H54 (cell line): Measurements from ENCODE around the gene COL9A1.

Experiments
- DNase-seq: peaks from one replicate; pipeline ENCODE4 v3.0.0; 2011; ENCODE audit warnings: low spot score, mixed read lengths; ENCODE audit not compliant: insufficient read length
- FAIRE-seq: peaks from 3 replicates; lab custom pipeline; 2011; peaks lifted over from hg19 to GRCh38; lab: Jason Lieb, UNC
- POLR2A ChIP-seq: IDR thresholded peaks from 2 replicates; pipeline ENCODE4 v1.6.1; 2011; ENCODE audit warnings: low read depth, mild to moderate bottlenecking, low read length

The COL9A1 gene

DNA sequence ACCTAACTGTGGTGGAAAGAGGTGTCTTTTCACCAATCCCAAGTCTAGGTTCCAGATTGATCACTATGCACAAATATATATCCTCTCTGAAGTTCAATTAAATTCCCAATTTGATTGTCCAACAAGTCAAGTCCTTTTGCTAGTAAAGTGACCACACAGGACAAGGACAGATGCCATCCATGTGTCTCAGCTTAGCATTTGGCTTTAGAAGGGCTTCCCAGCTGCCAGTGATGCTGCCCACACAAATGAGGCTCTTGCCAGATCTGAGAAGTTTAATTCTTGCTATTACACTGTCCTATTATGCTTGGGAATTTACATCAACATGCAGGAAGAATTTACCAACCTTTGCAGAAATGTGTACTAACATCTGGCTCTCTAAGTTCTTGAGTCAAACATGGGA, 108.5 kb downstream of the COL9A1 start:
- TF ChIP-seq POLR2A: no peak
- DNase-seq (no peak), FAIRE-seq (no peak)

DNA sequence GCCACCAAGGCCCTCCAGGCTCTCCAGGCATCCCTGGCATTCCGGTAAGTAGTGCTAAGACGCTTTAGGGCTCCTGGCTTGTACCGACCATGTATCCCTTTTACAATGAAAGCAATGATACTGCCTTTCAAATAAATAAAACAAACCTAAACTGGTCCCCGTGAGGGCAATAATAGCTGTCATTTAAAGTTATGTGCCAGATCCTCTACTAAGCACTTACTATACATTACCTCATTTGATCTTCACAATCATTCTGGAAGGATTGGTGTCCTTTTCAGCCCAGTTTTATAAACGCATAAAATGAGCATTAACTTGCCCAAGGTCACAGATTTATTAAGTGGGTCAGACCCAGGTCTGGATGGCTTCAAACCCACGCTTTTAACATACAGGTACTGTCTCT, 114.7 kb downstream of the COL9A1 start:
- FAIRE-seq (no peak), DNase-seq (no peak)
- TF ChIP-seq POLR2A: no peak

DNA sequence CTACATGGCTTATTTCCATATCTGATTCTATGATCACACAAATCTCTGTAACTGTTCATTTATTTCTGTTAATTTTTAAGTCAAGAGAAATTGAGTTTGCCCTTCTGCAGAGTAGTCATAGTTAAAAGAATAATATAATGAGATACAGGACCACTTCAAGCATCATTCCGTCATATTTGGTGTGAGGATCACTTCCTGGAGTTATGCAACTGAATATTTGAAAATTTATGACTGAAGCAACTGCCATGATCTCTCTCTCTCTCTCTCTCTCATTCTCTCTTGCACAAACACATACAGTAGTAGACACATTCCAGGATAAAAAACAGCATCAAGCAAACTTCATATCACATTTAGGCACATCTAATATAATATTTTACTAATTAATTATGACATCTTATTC, 116.4 kb downstream of the COL9A1 start:
- DNase-seq (no peak), FAIRE-seq (no peak)
- TF ChIP-seq POLR2A: no peak

DNA sequence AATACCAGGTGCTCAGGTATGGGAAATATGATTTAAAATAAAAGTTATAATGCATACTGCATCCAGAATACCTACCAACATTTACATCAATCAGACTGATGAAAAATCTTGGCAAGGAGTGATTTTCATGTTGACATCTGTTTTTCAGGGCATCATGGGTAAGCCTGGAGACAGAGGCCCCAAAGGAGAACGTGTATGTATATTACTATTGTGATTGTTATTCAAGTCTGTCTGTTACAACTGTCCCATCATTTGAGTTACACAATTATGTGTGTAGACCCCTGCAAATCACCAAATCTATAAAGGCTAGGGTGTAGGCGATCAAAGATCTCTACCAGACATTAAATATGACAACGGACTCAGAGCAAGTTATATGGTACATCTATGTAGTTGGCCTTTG, 118.2 kb downstream of the COL9A1 start:
- no peak for FAIRE-seq
- DNase-seq: no peak
- no peak for TF ChIP-seq POLR2A

DNA sequence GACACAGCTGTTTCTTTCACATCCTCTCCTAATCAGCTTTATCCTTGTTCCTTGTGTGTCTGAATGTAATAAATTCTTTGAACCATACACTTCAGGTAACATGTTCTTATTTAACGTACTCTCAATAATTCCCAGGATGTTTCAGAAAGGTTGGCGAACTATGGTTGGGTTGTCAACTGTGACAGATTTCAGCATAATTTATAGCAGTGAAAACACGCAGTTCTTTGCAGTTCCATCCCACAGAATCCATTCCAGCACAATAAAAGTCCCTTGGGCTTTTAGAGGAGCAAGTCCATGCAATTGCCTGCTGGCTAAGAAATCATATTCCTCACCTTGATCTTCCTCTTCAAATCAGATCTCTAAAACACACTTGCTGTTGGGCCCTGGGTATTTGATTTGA, 119.3 kb downstream of the COL9A1 start:
- FAIRE-seq (no peak), DNase-seq (no peak)
- TF ChIP-seq POLR2A: no peak

DNA sequence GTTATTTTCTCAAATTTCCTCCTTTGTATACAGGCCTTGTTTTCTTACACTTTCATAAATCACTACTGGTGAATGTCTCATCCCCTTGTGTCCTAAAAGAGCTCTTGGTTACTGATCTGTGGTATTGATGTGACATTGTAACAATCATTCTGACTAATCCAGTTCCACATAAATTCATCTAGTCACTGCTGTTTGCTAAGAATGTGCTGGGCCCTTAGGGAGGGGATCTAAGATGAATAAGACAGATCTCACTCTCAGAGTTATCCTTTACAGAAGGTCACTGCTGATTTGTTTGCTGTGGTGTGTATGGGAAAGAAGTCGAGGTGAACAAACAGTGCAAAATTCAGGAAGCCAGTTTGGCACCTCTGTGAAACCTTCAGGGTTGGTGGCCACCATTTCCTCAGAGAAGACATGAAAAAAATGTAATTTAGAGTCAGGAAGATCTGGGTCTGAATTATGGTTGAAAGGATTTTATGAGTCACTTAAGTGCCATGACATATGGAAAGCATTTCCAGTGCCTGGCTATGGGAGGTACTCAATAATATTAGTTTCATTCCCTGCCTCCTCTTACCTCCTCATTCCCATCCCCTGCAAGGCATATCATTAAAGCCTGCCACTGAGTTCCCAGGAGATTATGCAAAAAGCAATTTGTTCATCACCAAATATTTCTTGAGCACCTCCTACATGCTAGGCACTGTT, 121.8 kb downstream of the COL9A1 start:
- DNase-seq (no peak), FAIRE-seq (no peak)
- TF ChIP-seq POLR2A: no peak

DNA sequence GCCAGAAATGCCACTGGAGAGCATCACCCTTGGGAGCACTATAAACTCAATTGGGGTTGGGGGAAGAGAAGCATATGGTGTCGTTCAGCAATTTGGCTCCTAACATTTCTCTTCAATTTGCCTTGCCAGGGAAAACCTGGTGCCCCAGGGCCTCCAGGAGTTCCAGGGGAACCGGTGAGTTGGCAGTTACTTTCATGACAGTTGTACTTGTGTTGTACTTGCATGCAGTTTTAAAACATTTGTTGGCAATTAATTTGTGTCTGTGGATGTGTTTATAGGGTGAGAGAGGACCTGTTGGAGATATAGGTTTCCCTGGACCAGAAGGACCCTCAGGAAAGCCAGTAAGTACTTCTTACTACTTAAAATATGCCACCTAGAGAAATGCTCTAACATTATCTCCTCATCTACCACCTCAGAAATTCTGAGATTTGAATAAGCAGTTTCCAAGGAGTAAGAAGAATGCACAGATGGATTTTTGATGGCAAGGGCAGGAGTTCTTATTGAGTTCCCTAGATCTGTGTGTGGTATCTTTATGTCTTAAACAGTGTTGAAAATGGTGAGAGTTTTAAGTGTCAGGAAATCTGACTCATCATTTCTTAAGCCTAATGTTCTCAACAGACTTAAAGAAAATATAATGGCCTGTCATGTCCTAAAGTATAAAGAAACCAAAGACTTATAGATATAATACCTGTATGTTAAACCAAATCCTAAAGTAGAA, 122.5 kb downstream of the COL9A1 start:
- DNase-seq: no peak
- TF ChIP-seq POLR2A: no peak
- FAIRE-seq: no peak

DNA sequence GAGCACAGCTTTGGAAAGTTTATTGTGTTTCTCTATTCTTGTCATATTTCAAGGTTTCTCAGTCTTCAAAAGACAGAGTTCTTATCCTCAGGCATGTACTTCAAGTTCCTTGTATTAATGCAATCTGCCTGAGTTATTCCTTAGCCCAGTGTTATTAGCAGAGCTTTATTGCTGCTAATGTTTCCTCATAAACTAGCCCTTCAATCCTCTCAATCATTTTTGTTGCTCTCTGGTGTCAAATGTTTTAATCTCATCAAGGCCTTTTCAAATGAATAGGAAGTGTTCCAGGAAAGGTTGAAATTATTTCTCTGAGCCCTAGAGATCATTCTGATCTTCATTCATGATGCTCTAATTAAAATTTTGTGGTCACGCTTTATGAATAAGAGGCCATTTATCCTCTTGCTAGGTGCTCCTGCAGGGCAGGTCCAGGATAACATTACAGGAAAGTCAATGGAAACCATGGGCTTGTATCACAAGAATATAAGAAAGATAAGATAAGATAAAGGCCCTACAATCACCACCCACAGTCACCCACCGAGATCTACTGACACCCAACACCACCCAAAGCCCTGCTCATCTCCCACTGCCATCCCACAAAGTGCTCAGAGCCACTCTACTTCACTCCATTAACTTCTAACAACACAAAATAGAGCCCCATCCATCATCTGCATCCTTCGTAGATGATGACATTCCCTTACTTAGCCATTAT, 125.9 kb downstream of the COL9A1 start:
- FAIRE-seq (no peak), DNase-seq (no peak)

DNA sequence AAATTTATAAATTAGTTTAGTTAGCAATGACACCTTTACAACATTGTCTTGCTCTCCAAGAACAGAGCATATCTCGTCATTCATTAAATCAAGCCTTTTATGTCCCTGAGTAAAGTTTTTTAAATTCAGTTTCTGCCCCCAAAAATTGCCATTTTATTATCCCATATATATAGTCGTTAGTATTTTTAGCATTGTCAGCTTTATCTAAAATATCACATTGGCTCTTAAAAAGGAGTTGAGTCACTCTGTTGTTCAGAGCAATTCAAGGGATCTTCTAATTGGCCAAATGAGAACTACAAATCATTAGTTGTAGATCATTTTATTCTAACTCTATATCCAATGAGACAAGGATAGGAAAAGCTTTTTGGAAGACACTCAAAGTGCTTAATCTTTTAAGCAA, 127.1 kb downstream of the COL9A1 start:
- no peak for FAIRE-seq
- no peak for TF ChIP-seq POLR2A
- DNase-seq: no peak

More for the DNA sequence above, 125.9 kb downstream of the COL9A1 start:
- TF ChIP-seq POLR2A: no peak

DNA sequence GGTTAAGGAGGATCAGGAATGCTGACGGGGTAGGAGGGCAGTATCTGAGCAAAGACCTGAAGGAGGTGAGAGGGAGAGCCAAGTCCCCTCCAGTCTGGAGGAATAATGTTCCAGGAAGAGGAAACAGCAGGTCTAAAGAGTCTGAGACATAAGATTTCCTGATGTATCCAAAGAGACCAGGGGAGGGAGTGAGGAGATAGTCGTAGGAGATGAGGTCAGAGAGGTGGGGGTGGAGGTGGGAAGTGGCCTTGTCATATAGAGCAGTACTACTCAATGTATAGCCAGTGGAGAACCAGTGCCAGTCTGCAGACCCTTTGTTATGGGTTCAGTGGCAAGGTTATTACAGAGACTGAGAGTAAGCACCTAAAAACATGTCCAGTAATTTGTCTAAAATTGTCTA, 130.6 kb downstream of the COL9A1 start:
- DNase-seq: no peak
- TF ChIP-seq POLR2A: no peak
- no peak for FAIRE-seq

DNA sequence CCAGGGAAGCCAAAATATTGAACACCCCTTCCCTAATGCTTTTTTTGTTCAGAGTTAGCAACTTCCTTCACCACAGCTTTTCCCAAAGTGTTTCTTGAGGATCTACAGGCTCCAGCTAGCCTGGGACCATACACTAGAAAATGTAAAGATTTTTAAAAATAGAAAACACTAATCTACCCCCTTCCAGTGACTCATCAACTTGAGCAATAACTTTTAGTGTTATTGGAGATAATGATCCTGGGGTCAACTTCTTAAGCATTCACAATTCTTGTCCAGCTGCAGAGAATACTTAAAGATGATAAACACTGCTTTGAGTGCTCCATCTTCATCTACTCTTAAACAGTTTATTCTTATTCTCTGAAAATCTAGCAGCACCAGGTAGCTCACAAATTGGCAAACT, 131.6 kb downstream of the COL9A1 start:
- DNase-seq (no peak), FAIRE-seq (no peak)
- TF ChIP-seq POLR2A: no peak

DNA sequence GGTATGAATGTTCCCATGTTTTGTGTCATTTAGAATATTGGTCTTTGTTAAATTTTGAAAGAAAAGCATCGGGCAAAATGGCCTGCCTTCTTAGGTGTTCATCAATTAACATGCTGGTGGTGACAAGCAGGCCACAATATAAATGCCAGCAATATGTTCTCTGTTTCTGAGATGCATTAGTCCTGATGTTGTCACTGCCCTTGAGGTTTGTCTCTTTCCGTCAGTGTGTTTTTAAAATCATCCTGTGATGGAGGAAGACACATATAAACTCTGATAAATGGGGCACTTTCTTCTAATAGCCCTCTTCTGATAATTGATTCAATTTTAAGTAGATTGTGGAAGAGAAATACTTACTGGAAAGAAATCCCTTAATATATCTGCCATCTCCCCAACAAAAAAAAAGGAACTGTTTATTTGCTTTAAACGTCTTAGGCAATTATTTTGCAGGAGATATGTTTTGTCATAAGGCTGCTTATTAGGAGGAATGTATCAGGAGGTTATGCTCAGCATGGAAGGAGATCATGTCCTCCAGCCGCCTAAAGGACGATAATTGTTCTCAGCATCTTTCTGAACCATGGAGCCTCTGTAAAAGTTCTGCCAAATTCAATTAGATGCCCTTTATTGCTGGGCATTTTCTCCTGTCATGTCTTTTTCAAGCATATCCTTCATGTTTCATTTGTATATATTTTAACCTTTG, 134.1 kb downstream of the COL9A1 start:
- TF ChIP-seq POLR2A: no peak
- DNase-seq (no peak), FAIRE-seq (no peak)
